Measurements from ENCODE around the gene LGALS9.
"Not testable (repeated sequence)": the region's sequence is repeated elsewhere in the genome, so short reads cannot be mapped to it uniquely, and the experiment has no call there.

The LGALS9 gene

GRCh38 chr17:27627514-27627913, 3.5 kb upstream of the LGALS9 start:
- H3K4me3 ChIP-seq (ENCODE audit: low read depth, low read length) = no peak overlapping the region
- no peak for DNase-seq (ENCODE audit: low read depth)
- TF ChIP-seq CTCF (conservative IDR thresholded peaks at IDR 0.05; ENCODE audit: low read depth, low read length) = no peak

DNA sequence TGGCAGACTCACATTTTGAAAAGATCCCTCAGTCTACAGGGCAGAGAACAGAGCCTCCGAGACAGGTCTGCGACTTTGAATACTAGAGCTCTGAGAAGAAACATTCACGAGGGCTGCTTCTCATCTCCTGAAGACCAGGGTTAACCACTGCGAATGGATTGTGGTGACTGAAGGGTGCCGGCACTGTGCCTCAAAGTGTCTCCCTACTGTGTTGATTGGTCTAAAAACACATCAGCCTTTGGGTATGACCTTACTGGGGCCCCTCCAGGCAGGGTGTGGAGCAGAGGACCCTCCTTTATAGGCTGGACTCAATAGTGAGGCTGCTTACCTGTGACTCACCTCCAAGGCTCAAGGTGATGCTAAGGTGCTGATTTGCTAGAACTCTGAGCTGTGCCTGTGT, 2.6 kb upstream of the LGALS9 start:
- DNase-seq (ENCODE audit: low read depth) = no peak
- TF ChIP-seq CTCF (conservative IDR thresholded peaks at IDR 0.05; ENCODE audit: low read depth, low read length) = no peak
- no peak overlapping the region for H3K4me3 ChIP-seq (ENCODE audit: low read depth, low read length)

DNA sequence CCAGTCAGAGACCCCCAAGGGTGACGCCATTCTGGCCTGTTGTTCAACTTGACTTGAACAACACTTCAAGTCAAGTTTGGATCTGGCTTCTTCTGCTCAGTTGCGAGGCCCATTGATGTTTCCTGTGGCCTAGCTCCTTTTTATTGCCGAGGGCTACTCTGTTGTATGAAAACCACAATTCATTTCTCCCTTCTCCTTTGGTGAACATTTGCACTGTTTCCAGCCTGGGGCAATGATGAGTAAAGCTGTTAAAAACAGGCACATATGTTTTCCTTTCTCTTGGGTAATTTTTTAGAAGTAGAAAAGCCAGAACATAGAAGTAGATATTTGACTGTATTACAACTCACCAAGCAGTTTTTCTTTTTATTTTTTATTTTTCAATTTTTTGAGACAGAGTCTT, 1.7 kb upstream of the LGALS9 start:
- H3K4me3 ChIP-seq (ENCODE audit: low read depth, low read length); DNase-seq (ENCODE audit: low read depth): not testable (repeated sequence)

GRCh38 chr17:27631411-27631760, 398 bp downstream of the LGALS9 start:
- TF ChIP-seq CTCF (conservative IDR thresholded peaks at IDR 0.05; ENCODE audit: low read depth, low read length) = no peak

DNA sequence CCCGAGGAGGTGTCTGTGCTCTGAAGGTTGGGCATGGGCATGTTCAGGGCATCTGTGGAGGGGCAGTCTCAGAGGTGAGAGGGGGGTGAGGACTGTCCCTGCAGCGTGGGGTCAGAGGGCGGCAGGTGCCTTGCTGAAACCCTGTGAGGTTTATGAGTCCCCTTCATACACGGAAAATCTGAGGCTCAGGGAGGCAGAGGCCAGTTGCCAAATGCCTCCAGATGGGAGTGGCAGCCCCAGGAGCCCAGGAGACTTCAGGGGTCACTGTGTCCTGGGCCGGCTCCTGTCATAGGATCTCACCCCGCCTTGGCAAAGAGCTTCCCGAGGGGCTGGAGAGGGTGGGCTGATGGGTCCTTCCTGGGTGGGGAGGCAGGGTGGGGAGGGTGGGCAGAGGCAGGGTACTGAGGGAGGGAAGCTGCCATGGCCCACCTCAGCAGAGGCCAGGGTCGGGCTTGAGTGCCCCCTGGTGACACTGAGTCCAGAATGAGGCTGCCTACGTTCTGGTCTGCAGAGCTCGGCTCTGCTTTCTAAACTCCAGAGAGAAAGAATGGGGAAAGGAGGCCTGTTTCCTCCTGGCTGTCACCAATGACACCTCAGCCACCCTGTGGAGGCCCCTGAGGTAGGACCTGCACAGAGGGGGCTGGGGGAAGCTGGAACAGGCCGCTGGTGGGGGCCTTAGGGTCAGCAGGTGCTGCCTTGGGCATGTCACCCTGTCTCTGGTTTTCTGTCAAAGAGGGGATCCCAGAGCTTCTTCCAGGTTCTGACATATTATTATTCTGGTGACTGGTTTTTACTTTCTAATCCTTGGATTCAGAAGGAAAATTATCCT, 1.1 kb downstream of the LGALS9 start:
- no peak overlapping the region for H3K4me3 ChIP-seq (ENCODE audit: low read depth, low read length)
- no peak for DNase-seq (ENCODE audit: low read depth)
- TF ChIP-seq CTCF (conservative IDR thresholded peaks at IDR 0.05; ENCODE audit: low read depth, low read length) = no peak

More at GRCh38 chr17:27631411-27631760, 398 bp downstream of the LGALS9 start:
- peak overlapping the region; percentile 9 for H3K4me3 ChIP-seq (ENCODE audit: low read depth, low read length)
- DNase-seq (ENCODE audit: low read depth) = no peak

- DNase-seq (ENCODE audit: low read depth) = peak; percentile 85
- H3K4me3 ChIP-seq (ENCODE audit: low read depth, low read length) = not testable (repeated sequence)
These were observed 1.8 kb downstream of the LGALS9 start for GRCh38 chr17:27632766-27633165.

GRCh38 chr17:27633312-27634025, 2.5 kb downstream of the LGALS9 start:
- no peak overlapping the region for H3K4me3 ChIP-seq (ENCODE audit: low read depth, low read length)
- TF ChIP-seq CTCF (conservative IDR thresholded peaks at IDR 0.05; ENCODE audit: low read depth, low read length) = no peak
- DNase-seq (ENCODE audit: low read depth) = peak; percentile 18

DNA sequence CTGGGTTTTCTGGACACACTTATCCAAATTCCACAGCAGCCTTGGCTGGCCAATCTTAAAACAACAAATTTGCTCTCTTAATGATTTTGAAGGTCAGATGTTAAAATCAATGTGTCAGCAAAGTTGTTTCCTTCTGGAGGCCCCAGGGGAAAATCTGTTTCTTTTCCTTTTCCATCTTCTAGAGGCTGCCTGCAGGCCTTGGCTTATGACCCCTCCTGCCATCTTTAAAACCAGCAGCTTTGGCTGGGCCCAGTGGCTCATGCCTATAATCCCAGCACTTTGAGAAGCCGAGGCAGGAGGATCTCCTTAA, 3.0 kb downstream of the LGALS9 start:
- no peak overlapping the region for H3K4me3 ChIP-seq (ENCODE audit: low read depth, low read length)
- TF ChIP-seq CTCF (conservative IDR thresholded peaks at IDR 0.05; ENCODE audit: low read depth, low read length) = no peak
- no peak for DNase-seq (ENCODE audit: low read depth)

Data from choroid plexus epithelial cell (primary cell).